CD4-positive, alpha-beta T cell (primary cell): ENCODE data around the gene C9orf152. TPM values are rescaled to one million over a fixed set of nuclear protein-coding genes. Genes with fewer than 3 reads are reported as not detected.
"Not testable (repeated sequence)": the region's sequence is repeated elsewhere in the genome, so short reads cannot be mapped to it uniquely, and the experiment has no call there.

Experiments used
- ATAC-seq: fragments of 200-7000 bp; cut with Tn5 transposase; one replicate; pipeline ENCODE4 v1.10.0; 2022; ENCODE audit warnings: mild to moderate bottlenecking; ENCODE audit not compliant: poor library complexity
- CTCF ChIA-PET: fragments of 350-600 bp; sonication (Branson Sonifier 250); formaldehyde crosslinking; loops from one replicate; lab custom pipeline; 2021; ENCODE audit warnings: antibody characterized with exemption, inconsistent platforms; lab: Charles Lee
- POLR2A ChIA-PET: fragments of 350-600 bp; sonication (Branson Sonifier 250); formaldehyde crosslinking; loops from one replicate; lab custom pipeline; 2021; ENCODE audit warnings: antibody characterized with exemption, inconsistent platforms; lab: Charles Lee
- DNase-seq, 14 experiments: peaks; one replicate each; pipeline ENCODE4 v3.0.0-alpha.2; 2013 to 2020; ENCODE audit warnings: mixed read lengths in 2 of 14
- H3K27ac ChIP-seq, 2 donors: one replicate each; pipeline versions ENCODE4 v1.5.1 to v1.7.0; 2013; ENCODE audit warnings: low read length in 2 of 2, low read depth in 1 of 2, mild to moderate bottlenecking in 1 of 2
- H3K27me3 ChIP-seq, 2 experiments: 1 replicate in 1 of 2; 2 replicates in 1 of 2; pipeline versions ENCODE4 v1.6.1 to v1.7.0; 2013; ENCODE audit warnings: low read length in 2 of 2, control low read depth in 1 of 2, mild to moderate bottlenecking in 1 of 2, moderate library complexity in 1 of 2; ENCODE audit not compliant: insufficient read depth in 2 of 2, control insufficient read depth in 1 of 2
- H3K36me3 ChIP-seq: one replicate; pipeline ENCODE4 v1.6.1; 2013; ENCODE audit warnings: low read length, control low read depth; ENCODE audit not compliant: insufficient read depth
- H3K4me1 ChIP-seq: one replicate; pipeline ENCODE4 v1.6.1; 2013; ENCODE audit warnings: low read length, control low read depth; ENCODE audit not compliant: insufficient read depth
- H3K4me3 ChIP-seq: one replicate; pipeline ENCODE4 v1.5.1; 2013; ENCODE audit warnings: mild to moderate bottlenecking, low read length, moderate library complexity
- H3K9me3 ChIP-seq, 2 experiments: 1 replicate in 1 of 2; 2 replicates in 1 of 2; pipeline versions ENCODE4 v1.6.1 to v1.7.0; 2013; ENCODE audit warnings: low read length in 2 of 2, mild to moderate bottlenecking in 2 of 2, control low read depth in 1 of 2, moderate library complexity in 1 of 2; ENCODE audit not compliant: control insufficient read depth in 1 of 2, insufficient read depth in 1 of 2
- H3K27ac Mint-ChIP-seq: one replicate; pipeline ENCODE4 v1.8.0; 2020; ENCODE audit warnings: mixed read lengths
- H3K27me3 Mint-ChIP-seq: one replicate; pipeline ENCODE4 v1.8.0; 2021; ENCODE audit warnings: mixed read lengths
- H3K36me3 Mint-ChIP-seq: one replicate; pipeline ENCODE4 v1.8.0; 2021; ENCODE audit warnings: low read depth, mixed read lengths
- H3K4me1 Mint-ChIP-seq: one replicate; pipeline ENCODE4 v1.8.0; 2021; ENCODE audit warnings: low read depth, mixed read lengths
- H3K4me3 Mint-ChIP-seq: one replicate; pipeline ENCODE4 v1.8.0; 2020; ENCODE audit warnings: mild to moderate bottlenecking, mixed read lengths
- H3K9me3 Mint-ChIP-seq: one replicate; pipeline ENCODE4 v1.8.0; 2020; ENCODE audit warnings: mixed read lengths
- CTCF ChIP-seq: fragments of 200-600 bp; IDR thresholded peaks from one replicate; pipeline ENCODE4 v1.8.0; 2022; ENCODE audit warnings: antibody characterized with exemption, mild to moderate bottlenecking
- intact Hi-C, 2 experiments: fragments of 100-400 bp; cut with DNase I in 1 of 2; cut with micrococcal nuclease in 1 of 2; formaldehyde crosslinking; loops; one replicate each; pipeline versions ENCODE4 v1.15.1 to v1.9.0; 2023 to 2025; cut with DNase I, micrococcal nuclease
- total RNA-seq, 174 experiments: library from RNA in 2 of 174; stranded (reverse) in 2 of 174; gene quantifications; one replicate each; pipeline ENCODE4 v1.2.3 and lab custom pipeline; 2021 to 2026

Gene C9orf152
- total RNA-seq, 2 experiments from 2014 or later = not detected

GRCh38 chr9:110252509-110253139 lies 44.7 kb upstream of the C9orf152 start:
- peaks cover 43% of the 10 kb centered on the region for H3K4me1 Mint-ChIP-seq
- CTCF ChIA-PET = no interaction called here

GRCh38 chr9:110251770-110252169 lies 43.8 kb upstream of the C9orf152 start:
- CTCF ChIA-PET = not testable (repeated sequence)

More at GRCh38 chr9:110252509-110253139, 44.7 kb upstream of the C9orf152 start:
- POLR2A ChIA-PET = no interaction called here
- Mint-ChIP-seq H3K36me3 (peaks cover 30% of the 10 kb centered on the region), H3K9me3 (no peaks in the 10 kb centered on the region), H3K27me3 (no peaks in the 10 kb centered on the region), H3K4me3 (peak overlapping the region; percentile 53), H3K27ac (peak overlapping the region; percentile 83)
- no peak for TF ChIP-seq CTCF
- Histone ChIP-seq H3K27me3 (no peaks in the 10 kb centered on the region), H3K36me3 (peaks cover 19% of the 10 kb centered on the region), H3K27ac (no peak overlapping the region), H3K9me3 (no peaks in the 10 kb centered on the region), H3K4me3 (no peak overlapping the region), H3K4me1 (peaks cover 29% of the 10 kb centered on the region)
- intact Hi-C loops = loop anchor here in 1 of 2 experiments (10.0 kb wide), 1 partner anchor 1318 kb away; the partner anchor contains the start of genes ABITRAM and ELP1
- ATAC-seq = no peak
- DNase-seq = peak in 1 of 14 experiments; percentile 51

GRCh38 chr9:110251212-110251611 lies 43.3 kb upstream of the C9orf152 start:
- Histone ChIP-seq H3K36me3 (peaks cover 25% of the 10 kb centered on the region), H3K4me3 (no peak overlapping the region), H3K27ac (no peak overlapping the region), H3K9me3 (no peaks in the 10 kb centered on the region), H3K27me3 (no peaks in the 10 kb centered on the region), H3K4me1 (peaks cover 19% of the 10 kb centered on the region)
- intact Hi-C loops = loop anchor here in 1 of 2 experiments (10.0 kb wide), 1 partner anchor 1316 kb away; the partner anchor contains the start of genes ABITRAM and ELP1
- H3K27ac Mint-ChIP-seq = no peak overlapping the region
- no peaks in the 10 kb centered on the region for H3K27me3 Mint-ChIP-seq
- ChIA-PET POLR2A (interaction anchor here (0.6 kb wide), 1 partner anchor 51 kb away, joined by 5 read pairs; no protein-coding TSS in a partner anchor), CTCF (no interaction called here)
- no peak overlapping the region for H3K4me3 Mint-ChIP-seq
- ATAC-seq (no peak), DNase-seq (no peak)
- peaks cover 32% of the 10 kb centered on the region for H3K4me1 Mint-ChIP-seq
- no peak for TF ChIP-seq CTCF
- no peaks in the 10 kb centered on the region for H3K9me3 Mint-ChIP-seq
- H3K36me3 Mint-ChIP-seq = peaks cover 42% of the 10 kb centered on the region

More at GRCh38 chr9:110251770-110252169, 43.8 kb upstream of the C9orf152 start:
- H3K27ac Mint-ChIP-seq, H3K27me3 Mint-ChIP-seq, ATAC-seq, H3K27ac ChIP-seq, DNase-seq, H3K9me3 ChIP-seq, H3K9me3 Mint-ChIP-seq, H3K4me3 ChIP-seq, H3K27me3 ChIP-seq, POLR2A ChIA-PET, H3K4me3 Mint-ChIP-seq: not testable (repeated sequence)
- H3K4me1 ChIP-seq = peaks cover 21% of the 10 kb centered on the region
- Mint-ChIP-seq H3K4me1 (peaks cover 35% of the 10 kb centered on the region), H3K36me3 (peaks cover 39% of the 10 kb centered on the region)
- intact Hi-C loops = loop anchor here in 1 of 2 experiments (10.0 kb wide), 1 partner anchor 1317 kb away; the partner anchor contains the start of genes ABITRAM and ELP1
- H3K36me3 ChIP-seq = peaks cover 22% of the 10 kb centered on the region
